GM18507 (cell line): ENCODE measurements around the gene BTBD16.

ENCODE experiments used
- DNase-seq: peaks from one replicate; pipeline ENCODE4 v3.0.0; 2011; ENCODE audit warnings: low read depth; ENCODE audit not compliant: insufficient read length; ENCODE audit errors: extremely low spot score
- FAIRE-seq: peaks from 2 replicates; lab custom pipeline; 2011; peaks lifted over from hg19 to GRCh38; lab: Jason Lieb, UNC

BTBD16 gene

DNA sequence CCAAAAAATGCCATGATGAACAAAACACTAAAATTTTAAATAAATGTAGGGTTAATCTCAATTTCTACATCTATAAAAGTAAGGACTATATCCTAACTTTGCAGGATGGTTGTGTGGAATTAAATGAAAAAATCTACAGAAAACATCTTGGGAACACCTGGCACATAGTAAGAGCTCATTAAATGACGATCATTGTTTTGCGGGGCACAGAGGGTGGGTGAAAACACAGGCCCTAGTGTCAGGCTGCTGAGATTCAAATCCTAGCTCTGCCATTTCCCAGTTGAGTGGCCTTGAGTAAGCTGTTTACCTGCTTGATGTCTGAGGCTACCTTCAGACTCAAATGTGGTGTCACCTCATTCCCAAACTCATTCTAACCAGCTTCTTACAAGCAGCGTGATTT is 35.6 kb downstream of the BTBD16 start:
- FAIRE-seq: no peak
- no peak for DNase-seq

DNA sequence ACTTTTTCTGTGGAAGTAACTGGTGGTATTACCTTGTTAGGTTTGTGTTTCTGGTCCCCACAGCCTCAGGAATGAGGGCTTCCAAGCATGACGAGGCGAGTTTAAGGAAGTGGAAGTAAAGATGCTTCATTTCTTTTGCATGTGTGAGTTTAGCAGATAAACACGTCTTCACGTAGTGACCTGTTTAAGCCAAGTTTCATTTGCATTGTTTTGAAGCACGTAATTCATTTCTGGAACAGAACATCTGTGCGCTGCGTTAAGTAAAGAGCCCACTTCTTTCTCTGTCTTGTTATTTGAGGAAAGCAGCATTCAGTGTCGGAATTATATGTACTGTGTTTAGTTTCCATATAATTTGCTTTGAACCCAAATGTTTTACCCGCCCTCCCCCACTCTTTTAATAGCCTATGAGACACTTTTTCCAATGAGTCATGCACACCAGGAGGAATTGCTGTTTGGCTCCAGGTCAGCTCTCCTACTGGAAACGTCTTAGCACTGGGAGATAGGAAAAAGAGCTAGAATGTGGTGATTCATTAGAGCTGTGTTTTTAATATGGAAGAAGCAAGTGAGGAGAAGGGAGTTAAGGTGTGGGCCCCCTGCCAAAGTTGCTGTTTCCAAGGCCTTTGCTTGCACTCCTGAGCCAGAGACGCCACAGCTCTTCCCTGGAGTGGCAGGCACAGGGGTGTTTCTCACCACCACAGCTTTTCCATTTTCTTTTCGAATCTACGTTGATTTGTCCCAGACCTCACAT is 36.7 kb downstream of the BTBD16 start:
- no peak for DNase-seq
- FAIRE-seq: no peak

DNA sequence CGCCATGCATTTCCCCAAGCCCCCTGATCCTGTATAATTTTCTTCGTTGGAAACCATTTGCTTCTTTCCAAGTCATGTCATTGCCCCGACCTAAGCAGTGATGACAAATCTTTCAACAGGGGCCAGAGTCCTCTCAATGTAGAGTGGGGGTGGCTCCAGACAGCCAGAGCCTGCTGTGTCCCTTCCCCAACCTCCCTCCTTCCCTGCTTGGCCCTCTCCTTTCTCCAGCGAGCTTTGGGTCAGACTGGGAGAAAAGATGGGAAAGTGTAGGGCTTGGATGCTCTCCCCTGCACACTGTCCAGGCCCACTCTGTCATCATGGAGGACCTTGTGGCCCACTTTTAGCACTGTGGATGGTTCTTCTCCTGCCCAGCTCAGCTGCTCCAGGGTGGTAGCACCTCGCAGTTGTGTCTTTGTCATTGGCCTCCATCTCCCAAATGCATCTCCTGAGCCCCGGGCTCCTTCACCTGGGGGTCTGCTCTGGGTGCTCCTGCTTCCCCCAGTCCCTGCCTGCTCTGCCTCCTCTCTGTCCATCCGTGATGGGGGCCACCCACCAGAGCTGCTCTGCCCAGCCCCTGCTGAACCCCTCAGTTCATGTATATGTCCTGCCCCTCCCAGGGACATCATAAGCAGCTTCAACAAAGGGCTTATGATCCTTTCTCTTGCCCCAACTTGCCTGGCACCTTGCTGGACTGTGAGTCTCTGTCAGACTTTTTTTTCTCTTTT is 37.5 kb downstream of the BTBD16 start:
- DNase-seq (no peak), FAIRE-seq (no peak)

DNA sequence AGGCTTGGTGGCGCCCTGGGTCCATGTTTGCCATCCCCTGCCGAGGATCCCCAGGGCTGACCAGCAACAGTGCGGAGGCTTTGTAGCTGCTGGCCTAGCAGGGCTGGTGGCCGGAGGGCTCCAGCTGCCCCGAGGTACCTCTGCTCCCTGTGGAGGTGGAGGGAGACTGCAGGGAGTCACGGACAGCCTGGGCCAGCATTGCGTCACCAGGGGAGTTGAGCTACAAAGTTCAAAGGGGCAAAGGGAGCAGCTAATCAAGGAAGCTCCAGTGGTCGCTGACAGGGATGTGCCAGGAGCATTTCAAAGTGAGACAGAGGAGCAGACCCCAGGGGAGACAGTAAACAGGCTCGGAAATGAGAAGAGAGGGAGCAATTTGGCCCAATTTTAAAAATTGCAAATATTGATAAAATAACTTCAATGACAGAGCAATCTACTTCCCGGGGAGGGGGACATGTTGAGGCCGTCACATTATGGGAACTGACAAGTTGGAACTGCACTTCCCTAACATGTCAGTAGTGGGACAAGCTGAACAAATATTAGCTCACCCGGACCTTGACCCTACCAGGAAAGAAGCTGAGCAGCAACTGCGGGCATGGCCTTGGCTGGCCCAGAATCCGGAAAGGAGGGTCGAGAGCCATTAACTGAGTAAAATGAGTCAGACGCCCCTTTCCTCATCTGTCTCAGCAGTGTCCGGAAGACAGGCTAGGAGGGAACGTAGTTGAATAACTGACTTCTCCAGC is 39.4 kb downstream of the BTBD16 start:
- FAIRE-seq: no peak
- DNase-seq: no peak

DNA sequence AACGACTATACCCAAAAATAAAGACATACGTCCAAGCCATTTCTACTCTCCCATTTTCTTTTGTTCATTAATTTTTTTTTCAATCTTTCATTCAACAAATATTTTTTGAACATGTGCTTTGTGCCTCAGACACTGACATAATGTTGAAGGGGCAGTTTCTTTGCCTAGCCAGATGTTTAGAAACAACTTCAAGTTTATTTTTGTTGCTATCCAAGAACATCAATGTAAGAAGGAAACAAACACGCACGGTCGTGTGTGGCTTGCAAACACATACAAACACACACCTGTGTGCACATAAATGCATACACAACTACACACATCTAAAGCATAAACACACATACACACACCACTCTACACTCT is 39.9 kb downstream of the BTBD16 start:
- no peak for DNase-seq
- FAIRE-seq: no peak

DNA sequence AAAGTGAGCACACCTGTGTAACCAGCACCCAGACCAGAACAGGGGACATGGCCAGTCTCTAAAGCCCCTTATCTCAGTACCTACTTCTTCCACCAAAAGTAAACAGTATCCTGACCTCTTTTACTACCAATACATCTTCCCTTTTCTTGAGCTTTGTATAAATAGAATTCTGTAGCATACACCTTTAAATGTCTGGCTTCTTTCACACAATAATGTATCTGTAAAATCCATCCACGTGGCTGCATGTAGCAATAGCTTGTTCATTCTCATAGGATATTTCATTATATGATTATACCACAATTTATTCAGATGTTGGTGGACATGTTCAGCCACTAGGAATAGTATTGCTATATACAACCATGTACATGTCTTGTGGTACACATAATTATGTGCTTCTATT is 40.6 kb downstream of the BTBD16 start:
- FAIRE-seq (no peak), DNase-seq (no peak)

DNA sequence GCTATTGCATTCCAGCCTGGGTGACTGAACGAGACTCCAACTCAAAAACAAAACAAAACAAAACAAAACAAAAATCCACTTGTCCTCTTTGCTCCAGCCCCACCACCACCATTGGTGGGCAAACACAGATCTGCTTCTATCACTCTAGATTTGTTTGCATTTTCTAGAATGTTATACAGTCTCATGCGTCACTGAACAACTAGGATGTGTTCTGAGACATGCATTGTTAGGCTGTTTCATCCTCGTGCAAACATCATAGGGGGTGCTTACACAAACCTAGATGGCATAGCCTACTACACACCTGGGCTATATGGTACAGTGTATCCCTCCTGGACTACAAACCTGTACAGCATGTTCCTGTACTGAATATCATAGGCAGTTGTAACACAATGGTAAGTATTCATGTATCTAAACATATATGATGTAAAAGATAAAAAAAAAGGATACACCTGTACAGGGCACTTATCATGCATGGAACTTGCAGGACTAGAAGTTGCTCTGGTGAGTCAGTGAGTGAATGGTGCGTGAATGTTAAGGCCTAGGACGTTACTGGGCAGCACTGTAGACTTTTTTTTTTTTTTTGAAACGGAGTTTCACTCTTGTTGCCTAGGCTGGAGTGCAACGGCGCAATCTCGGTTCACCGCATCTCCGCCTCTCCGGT is 45.3 kb downstream of the BTBD16 start:
- no peak for FAIRE-seq

DNA sequence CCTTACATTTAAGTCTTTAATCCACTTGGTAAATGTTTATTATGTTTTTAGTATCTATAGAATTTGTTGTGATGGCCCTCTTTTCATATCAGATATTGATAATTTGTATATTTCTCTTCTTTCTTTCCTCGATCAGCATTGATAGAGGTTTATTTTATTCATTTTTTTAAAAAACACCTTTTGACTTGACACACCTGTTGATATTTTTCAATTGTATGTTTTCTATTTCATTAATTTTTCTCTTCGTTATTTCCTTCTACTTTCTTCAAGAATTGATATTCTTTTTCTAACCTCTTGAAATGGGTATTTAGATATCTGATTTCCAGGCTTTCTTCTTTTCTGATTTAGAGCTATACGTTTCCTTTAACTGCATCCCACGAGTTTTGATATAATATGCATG is 50.9 kb downstream of the BTBD16 start:
- FAIRE-seq: no peak
- no peak for DNase-seq

More for the DNA sequence above, 45.3 kb downstream of the BTBD16 start:
- DNase-seq: no peak

DNA sequence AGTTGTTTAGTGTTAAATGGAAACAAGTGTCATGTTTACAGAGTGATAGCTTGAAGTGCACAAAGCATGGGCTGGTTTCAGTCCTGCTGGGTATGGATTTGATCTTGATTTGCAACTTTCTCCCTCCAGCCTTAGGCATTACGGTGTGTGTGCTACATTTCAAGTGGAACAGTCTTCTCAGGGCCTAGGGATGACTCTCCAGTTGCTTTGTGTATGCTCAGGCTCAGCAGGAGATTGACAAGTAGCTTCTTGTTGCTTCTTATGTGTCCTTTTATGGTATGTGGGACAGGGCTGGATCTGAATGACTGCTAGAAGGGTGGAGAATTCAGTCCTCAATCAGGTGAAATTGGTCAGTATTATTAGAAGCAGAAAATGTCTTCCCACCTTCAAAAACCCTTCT is 52.1 kb downstream of the BTBD16 start:
- FAIRE-seq (no peak), DNase-seq (no peak)

DNA sequence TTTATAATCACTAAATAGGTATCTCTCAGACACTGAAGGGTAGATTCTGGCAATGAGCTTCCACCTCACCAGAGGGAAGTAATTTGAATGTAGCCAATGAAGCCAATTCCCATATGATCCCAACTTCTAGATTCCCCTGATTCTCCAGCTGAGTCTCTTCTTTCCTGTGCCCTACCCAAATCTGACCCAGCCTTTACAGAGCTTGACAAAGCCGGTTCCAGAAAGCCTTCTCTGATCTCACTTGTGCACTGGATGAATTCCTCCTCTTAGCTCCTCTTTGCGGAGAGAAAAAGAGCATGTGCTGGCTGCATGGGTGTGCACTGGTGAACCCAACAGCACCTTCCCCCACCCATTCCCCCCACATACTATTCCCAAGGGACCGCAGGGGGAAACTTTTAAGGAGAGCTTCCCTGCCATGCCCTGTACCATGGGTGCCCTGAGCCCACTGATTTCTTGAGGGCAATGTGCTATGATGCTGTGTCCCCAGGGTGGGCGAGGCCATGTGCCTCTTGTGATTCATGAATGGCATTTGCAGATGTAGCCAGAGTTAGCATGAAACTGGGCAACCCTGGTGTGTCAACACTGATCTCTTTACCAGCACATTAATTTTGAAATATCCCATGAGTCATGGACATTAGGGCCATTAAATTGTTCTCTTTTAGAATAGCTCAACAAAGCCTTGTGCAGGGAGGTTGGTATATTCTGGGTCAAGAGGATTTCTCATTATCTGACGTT is 53.0 kb downstream of the BTBD16 start:
- FAIRE-seq: no peak
- no peak for DNase-seq

DNA sequence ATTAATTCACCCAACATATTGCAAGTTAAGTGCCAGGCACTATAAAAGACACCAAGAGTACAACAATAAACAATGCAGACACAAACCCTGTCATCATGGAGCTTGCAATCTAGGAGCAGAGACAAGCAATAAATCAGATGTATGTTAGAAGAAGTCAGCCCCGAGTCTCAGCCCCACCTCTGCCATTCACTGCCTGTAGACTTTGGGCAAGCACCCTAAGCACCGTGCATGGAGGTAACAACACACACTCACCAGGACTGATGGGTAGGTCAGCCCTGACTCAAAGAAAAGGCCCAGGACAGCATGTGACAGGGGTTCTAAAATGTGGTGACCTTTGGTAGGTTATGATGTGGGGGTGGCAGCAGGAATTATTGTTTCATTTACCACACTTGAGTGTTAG is 54.1 kb downstream of the BTBD16 start:
- DNase-seq (no peak), FAIRE-seq (no peak)

DNA sequence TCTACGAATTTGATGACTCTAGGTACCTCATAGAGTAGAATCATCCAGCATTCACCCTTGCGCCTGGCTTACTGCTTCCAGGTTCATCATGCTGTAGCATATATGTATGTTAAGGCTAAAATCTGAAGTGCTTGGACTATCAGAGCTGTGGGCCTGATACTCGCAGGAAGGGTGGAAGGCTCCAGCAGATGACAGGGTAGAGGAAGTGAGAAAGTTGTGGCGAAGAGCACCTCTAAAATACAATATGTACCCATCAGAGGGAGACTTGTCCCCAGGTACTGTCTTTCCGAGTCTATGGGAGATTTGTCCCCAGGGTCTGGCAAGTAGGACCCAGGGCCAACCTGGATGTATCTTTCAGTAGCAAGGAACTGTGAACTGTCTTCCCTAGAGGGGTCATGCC is 55.3 kb downstream of the BTBD16 start:
- FAIRE-seq: peak; percentile 39

DNA sequence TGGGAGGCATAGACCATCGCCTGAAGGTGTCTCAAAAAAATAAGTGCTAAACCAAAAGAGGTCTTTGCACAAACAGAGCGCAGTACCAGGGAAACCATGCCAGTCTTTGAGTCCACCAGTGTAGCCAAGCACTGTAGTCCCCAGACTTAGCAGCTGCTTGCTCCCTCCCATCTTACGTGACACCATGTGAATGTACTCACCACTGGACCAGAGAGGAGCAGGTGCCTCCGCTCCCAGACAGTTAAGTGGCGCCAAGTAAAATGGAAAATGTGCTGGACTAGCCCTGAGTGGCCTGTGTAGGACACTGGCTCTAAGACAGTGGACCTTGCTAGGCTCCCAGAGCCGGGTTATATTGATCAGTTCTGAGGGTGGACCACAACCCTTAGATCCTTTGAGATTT is 55.7 kb downstream of the BTBD16 start:
- FAIRE-seq (no peak), DNase-seq (no peak)

More for the DNA sequence above, 55.3 kb downstream of the BTBD16 start:
- DNase-seq: no peak

DNA sequence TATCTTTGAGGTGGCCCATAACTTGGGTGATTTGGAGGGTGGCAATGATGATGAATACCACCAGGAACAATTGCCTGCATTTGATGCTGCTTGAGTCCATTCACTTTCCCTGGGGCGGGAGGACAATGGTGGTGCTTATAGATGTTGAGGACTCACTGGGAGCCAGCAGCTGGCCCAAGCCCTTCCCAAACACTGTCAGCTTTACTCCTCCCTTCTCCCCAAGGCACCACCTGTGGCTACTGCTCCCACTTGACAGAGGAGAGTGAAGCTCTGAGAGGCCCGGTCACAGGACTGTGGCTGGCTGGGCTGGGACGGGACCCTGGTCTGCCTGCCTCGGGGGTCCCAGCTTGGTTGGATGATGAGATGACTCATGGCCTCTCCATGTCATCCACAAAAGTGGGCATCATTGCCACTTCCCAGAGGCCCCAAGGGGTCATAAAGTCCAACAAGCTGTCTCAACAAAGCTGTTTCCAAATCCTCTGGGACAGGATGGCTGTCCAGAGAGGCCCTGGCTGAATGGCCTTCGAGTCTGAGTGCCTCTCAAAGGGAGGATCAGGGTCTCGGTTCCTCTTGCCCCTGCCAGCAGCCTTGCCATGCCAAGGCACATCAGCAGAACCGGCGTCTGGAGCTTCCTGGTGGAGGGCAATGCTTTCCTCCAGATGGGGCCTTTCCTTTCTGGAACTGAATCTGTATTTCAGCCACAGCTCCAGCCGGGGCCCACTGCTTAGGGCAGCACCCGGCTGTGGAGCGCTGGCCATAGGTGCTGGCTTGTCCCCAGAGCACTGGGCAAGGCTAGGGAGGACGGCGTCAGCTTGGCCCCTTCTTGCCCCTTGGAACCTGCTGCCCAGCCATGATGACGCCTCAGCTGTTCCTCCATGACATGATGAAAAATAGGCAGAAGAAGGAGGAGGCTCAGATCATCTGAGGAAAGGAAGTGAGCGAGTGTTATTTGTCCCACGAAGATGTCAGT is 56.4 kb downstream of the BTBD16 start:
- FAIRE-seq (no peak), DNase-seq (no peak)

DNA sequence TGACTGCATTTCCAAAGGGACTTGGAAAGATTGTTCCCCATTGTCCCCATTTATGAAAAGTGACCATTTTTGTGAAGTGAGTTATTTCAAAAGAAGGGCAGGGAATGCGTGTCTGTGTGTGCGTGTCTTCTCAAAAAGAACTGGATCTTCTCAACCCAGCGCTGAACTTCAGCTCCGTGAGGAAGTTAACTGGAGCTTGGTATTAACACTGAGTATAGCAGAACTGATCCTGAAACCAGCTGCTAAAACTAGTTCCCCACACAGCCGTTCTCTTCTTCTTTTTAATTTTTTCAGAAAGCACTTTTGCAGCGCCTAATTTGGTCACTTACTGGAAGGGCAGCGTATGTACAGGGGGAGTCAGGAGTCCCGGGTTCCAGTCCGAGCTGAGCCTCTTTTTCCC is 57.6 kb downstream of the BTBD16 start:
- no peak for DNase-seq
- FAIRE-seq: no peak

DNA sequence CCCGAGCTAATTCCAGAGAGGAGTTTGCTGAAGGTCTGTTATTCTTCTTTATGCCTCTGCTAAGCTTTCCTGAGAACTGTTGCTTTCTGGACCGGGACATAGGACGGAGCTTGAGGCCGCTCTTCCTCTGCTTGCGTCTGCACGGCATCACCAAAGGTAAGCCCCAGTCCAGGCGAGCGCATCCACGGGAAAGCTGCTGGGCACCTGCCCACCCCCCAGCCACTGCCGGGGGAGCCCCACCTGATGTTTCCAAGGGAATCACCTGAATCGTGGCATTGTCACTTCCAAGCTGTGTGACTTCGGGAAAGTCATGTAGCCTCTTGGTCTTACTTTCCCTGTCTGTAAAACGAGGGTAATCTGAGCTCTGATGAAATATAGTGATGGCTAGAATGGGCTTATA is 58.3 kb downstream of the BTBD16 start:
- DNase-seq (no peak), FAIRE-seq (no peak)

DNA sequence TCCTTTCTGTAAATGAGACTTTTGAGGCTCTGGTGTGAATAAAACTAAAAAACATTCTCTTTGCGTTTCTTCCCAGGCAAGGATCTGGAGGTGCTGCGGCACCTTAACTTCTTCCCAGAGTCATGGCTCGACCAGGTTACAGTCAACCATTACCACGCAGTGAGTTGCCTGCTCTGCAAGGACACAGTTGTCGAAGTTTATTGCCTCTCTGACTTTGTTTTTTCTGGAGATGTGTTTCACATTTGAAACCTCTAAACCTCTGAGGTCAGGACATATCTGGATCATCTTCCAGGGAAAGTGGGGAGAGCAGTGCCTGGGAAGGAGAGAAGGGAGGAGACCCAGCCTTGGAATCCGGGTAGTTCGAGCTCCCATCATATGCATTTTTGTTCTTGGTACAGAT is 60.0 kb downstream of the BTBD16 start:
- DNase-seq (no peak), FAIRE-seq (no peak)

DNA sequence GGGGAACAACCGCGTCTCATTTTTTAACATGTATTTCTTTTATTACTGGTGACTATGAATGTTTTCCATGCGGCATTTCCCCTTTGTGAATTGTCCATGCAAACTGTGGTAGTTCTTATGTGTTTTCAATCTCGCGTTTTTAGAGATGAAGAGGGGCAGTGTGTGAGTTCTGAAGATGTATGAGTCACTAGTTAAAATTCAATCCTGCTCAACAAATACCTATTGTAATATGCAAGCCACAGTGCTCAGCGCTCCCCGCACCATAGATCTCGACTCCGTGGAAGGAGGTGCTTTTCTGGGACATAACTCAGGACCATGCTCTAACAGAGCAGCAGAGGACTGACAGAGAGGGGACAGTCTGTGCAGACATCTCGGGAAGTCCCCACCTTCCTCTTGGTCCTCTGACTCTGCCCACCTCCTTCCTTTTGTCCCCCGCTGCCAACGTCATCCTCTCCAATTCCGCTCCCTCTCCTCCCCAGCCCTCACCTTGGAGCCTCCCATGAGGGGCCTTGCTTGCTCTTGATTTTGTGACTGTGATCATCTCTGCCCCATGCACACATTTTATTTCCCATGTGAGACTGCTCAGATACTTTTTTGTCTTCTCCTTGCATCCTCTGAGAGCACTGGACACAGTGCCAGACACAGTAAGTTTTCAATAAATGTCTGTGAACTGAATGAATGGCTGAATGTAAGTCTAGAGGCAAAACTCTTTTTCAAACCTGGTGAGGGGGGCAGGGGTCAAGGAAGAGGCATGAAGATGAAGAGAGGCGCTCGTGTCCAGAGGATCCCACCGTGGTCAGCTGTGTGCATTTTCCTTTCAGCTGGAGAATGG is 60.7 kb downstream of the BTBD16 start:
- FAIRE-seq (no peak), DNase-seq (no peak)
